Endodermal cell (in vitro differentiated cells): ENCODE data around the gene INTS6. TPM values are rescaled to one million over a fixed set of nuclear protein-coding genes. Genes with fewer than 3 reads are reported as not detected.

Experiments
- DNase-seq: peaks from one replicate; pipeline ENCODE4 v3.0.0-alpha.2; 2017
- H3K27ac ChIP-seq: 2 replicates; pipeline ENCODE4 v1.5.1; 2013; ENCODE audit warnings: mild to moderate bottlenecking, low read depth, low read length, moderate library complexity
- H3K27me3 ChIP-seq: 2 replicates; pipeline ENCODE4 v1.6.1; 2013; ENCODE audit warnings: mild to moderate bottlenecking, low read length, moderate library complexity; ENCODE audit not compliant: insufficient read depth, control insufficient read depth, poor library complexity, severe bottlenecking
- H3K36me3 ChIP-seq: 2 replicates; pipeline ENCODE4 v1.7.0; 2013; ENCODE audit warnings: mild to moderate bottlenecking, low read length, moderate library complexity; ENCODE audit not compliant: control insufficient read depth, insufficient read depth
- H3K4me1 ChIP-seq: one replicate; pipeline ENCODE4 v1.7.0; 2013; ENCODE audit warnings: low read length; ENCODE audit not compliant: control insufficient read depth, insufficient read depth
- H3K4me3 ChIP-seq: 2 replicates; pipeline ENCODE4 v1.5.1; 2013; ENCODE audit warnings: mild to moderate bottlenecking, low read length, moderate library complexity
- H3K9ac ChIP-seq: 2 replicates; pipeline ENCODE4 v1.6.1; 2013; ENCODE audit warnings: mild to moderate bottlenecking, low read length, moderate library complexity; ENCODE audit not compliant: poor library complexity, severe bottlenecking; ENCODE audit errors: extremely low read depth
- H3K9me3 ChIP-seq: 2 replicates; pipeline ENCODE4 v1.6.1; 2013; ENCODE audit warnings: mild to moderate bottlenecking, low read length, moderate library complexity; ENCODE audit not compliant: control insufficient read depth
- H3K27ac Mint-ChIP-seq: 2 replicates; pipeline ENCODE4 v1.8.0; 2020; ENCODE audit warnings: mixed read lengths
- H3K27me3 Mint-ChIP-seq: 2 replicates; pipeline ENCODE4 v1.8.0; 2021; ENCODE audit warnings: mild to moderate bottlenecking, mixed read lengths; ENCODE audit not compliant: insufficient read depth
- H3K36me3 Mint-ChIP-seq: 2 replicates; pipeline ENCODE4 v1.8.0; 2020; ENCODE audit warnings: low read depth, mixed read lengths
- H3K4me1 Mint-ChIP-seq: 2 replicates; pipeline ENCODE4 v1.8.0; 2020; ENCODE audit warnings: mixed read lengths
- H3K4me3 Mint-ChIP-seq: 2 replicates; pipeline ENCODE4 v1.8.0; 2020; ENCODE audit warnings: mild to moderate bottlenecking, moderate library complexity, mixed read lengths
- H3K9me3 Mint-ChIP-seq: 2 replicates; pipeline ENCODE4 v1.8.0; 2020; ENCODE audit warnings: mild to moderate bottlenecking, mixed read lengths
- CTCF ChIP-seq: fragments of 200-600 bp; sonication (generic); conservative IDR thresholded peaks from 2 replicates; pipeline ENCODE4 v1.5.0; 2021; ENCODE audit warnings: antibody characterized with exemption, mild to moderate bottlenecking
- WGBS, 2 experiments: methylation state at CpG; one replicate each; pipeline versions ENCODE4 v1.1.5 to v1.1.7; 2013; ENCODE audit warnings: missing lambda C conversion rate in 2 of 2, mixed read lengths in 1 of 2; ENCODE audit not compliant: insufficient coverage in 1 of 2, insufficient read length in 1 of 2; 5-methylcytosine and 5-hydroxymethylcytosine counted together
- total RNA-seq, 2 donors: library from RNA; stranded (reverse); fragmentation: NEBNext Ultra II Directional in 1 of 2; extraction: Animal tissue kit (Norgen Biotek cat#: 25700) in 1 of 2; gene quantifications; 2 replicates in 1 of 2; 3 replicates in 1 of 2; pipeline ENCODE4 v1.2.1, GENCODE V29; 2021

Gene INTS6
- total RNA-seq, 2 donors from 2014 or later: 42.4 to 62.1 TPM

- H3K9me3 ChIP-seq: no peaks in the 10 kb centered on the region
- H3K9ac ChIP-seq: no peak overlapping the region
- Mint-ChIP-seq H3K27ac (no peak overlapping the region), H3K9me3 (no peaks in the 10 kb centered on the region), H3K4me3 (no peak overlapping the region), H3K27me3 (no peaks in the 10 kb centered on the region), H3K36me3 (peaks cover 27% of the 10 kb centered on the region), H3K4me1 (no peaks in the 10 kb centered on the region)
- no peaks in the 10 kb centered on the region for H3K4me1 ChIP-seq
- DNase-seq: no peak
- no peak overlapping the region for H3K27ac ChIP-seq
- TF ChIP-seq CTCF: no peak
- no peaks in the 10 kb centered on the region for H3K27me3 ChIP-seq
- no peak overlapping the region for H3K4me3 ChIP-seq
- H3K36me3 ChIP-seq: peaks cover 85% of the 10 kb centered on the region
These were observed 89.2 kb downstream of the INTS6 start for GRCh38 chr13:51363625-51364024.

DNA sequence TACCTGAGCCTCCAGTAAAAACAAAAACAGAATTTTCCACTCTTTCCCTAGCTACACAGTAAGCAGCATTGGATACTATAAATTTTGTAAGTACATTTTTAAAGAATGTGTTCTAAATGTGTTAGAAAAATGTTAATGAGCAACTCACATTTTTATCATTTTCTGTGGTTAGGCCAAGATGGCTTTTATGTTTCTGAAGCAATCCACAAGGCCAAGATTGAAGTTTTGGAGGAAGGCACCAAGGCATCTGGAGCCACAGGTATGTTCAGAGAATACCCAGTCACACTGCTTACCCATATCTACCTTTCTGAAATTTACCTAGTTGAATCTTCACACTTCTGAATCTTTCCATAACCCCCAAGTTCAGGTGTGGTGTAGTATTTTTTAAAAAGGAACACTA is 91.7 kb downstream of the INTS6 start:
- Mint-ChIP-seq H3K27ac (no peak overlapping the region), H3K4me3 (no peak overlapping the region), H3K4me1 (no peaks in the 10 kb centered on the region), H3K27me3 (no peaks in the 10 kb centered on the region), H3K36me3 (peaks cover 16% of the 10 kb centered on the region), H3K9me3 (no peaks in the 10 kb centered on the region)
- no peak for TF ChIP-seq CTCF
- Histone ChIP-seq H3K9me3 (no peaks in the 10 kb centered on the region), H3K27ac (no peak overlapping the region), H3K9ac (no peak overlapping the region), H3K27me3 (no peaks in the 10 kb centered on the region), H3K4me3 (no peak overlapping the region), H3K36me3 (peaks cover 60% of the 10 kb centered on the region), H3K4me1 (no peaks in the 10 kb centered on the region)
- DNase-seq: no peak

DNA sequence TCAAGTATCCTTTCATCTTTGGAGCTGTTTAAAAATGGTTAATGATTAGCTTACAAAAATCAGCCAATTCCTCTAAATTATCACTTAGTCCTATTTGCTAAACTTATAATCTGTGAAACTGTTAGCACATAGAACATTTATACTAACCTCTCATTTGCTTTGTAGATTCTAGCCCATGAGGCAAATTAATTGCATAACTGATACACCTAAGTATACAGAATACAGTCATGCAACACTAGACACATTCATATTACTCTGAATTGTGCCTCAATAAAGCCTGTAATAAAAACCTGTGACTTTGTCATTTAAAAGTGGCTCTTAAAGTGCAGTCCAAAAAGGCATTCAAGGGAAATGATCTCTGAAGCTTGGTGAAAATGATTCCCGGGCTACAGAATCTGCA is 92.3 kb downstream of the INTS6 start:
- peaks cover 15% of the 10 kb centered on the region for H3K36me3 Mint-ChIP-seq
- no peaks in the 10 kb centered on the region for H3K9me3 Mint-ChIP-seq
- Histone ChIP-seq H3K4me3 (no peak overlapping the region), H3K4me1 (no peaks in the 10 kb centered on the region), H3K9ac (no peak overlapping the region), H3K9me3 (no peaks in the 10 kb centered on the region), H3K36me3 (peaks cover 54% of the 10 kb centered on the region), H3K27ac (no peak overlapping the region), H3K27me3 (no peaks in the 10 kb centered on the region)
- no peaks in the 10 kb centered on the region for H3K27me3 Mint-ChIP-seq
- H3K4me3 Mint-ChIP-seq: no peak overlapping the region
- H3K27ac Mint-ChIP-seq: no peak overlapping the region
- peaks cover under 1% of the 10 kb centered on the region for H3K4me1 Mint-ChIP-seq
- no peak for TF ChIP-seq CTCF
- WGBS, 2 experiments: 100% methylated on average over 1 of the region's 1 CpG; no CpG with 5 or more reads in 1 of the 2 experiments
- DNase-seq: no peak
